ENCODE results near the gene TMPRSS7.

GRCh38 chr3:112009670-112010069 is 24.9 kb upstream of the TMPRSS7 start:
- TF ChIP-seq, protein P1, sequence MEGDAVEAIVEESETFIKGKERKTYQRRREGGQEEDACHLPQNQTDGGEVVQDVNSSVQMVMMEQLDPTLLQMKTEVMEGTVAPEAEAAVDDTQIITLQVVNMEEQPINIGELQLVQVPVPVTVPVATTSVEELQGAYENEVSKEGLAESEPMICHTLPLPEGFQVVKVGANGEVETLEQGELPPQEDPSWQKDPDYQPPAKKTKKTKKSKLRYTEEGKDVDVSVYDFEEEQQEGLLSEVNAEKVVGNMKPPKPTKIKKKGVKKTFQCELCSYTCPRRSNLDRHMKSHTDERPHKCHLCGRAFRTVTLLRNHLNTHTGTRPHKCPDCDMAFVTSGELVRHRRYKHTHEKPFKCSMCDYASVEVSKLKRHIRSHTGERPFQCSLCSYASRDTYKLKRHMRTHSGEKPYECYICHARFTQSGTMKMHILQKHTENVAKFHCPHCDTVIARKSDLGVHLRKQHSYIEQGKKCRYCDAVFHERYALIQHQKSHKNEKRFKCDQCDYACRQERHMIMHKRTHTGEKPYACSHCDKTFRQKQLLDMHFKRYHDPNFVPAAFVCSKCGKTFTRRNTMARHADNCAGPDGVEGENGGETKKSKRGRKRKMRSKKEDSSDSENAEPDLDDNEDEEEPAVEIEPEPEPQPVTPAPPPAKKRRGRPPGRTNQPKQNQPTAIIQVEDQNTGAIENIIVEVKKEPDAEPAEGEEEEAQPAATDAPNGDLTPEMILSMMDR (conservative IDR thresholded peaks at IDR 0.05), result no peak
- no peak for TF ChIP-seq ZFX (IDR thresholded peaks at IDR 0.05)

Data from C4-2B (cell line).